Body of pancreas (tissue), 4 donors: ENCODE measurements around the gene PALM2AKAP2.

Experiments used
- POLR2A ChIP-seq, 3 donors: fragments of 450-650 bp; IDR thresholded peaks; one replicate each; pipeline ENCODE4 v1.6.1; 2016; ENCODE audit warnings: antibody characterized with exemption in 3 of 3, mild to moderate bottlenecking in 2 of 3
- TF ChIP-seq, protein P1 (sequence below), 7 experiments: fragments of 450-650 bp in 4 of 7; fragments of 200-600 bp in 3 of 7; sonication (generic) in 3 of 7; IDR thresholded peaks; one replicate each; pipeline ENCODE4 v1.5.1; 2016 to 2019; ENCODE audit warnings: antibody characterized with exemption in 7 of 7

DNA sequence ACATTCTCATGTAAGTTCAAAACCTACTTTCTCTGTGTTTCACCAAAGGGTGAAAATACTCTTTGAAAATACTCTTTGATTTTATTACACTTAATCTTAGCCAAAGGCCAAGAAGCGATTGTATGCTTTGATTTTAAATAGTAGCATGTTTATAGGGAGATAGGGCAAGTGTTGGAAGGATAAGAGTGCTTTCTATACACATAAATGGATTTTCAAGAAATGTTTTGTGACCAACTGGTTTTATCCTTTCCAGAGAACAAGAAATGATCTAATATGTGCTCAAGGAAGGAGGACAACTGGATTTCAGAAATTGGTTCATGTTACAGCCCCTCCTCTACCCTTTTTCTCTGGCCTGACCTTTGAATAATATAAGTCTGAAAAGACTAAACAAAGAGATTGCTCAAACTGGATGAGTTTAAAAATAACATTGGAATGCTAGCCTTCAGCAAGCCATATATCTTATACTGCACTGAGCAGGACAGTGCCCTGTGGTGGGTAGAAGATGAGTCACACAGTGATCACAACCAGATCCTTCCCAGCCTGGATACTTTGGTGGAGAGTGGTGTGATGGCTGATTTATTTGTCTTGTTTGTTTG, 13.1 kb downstream of the PALM2AKAP2 start:
- TF ChIP-seq, protein P1, sequence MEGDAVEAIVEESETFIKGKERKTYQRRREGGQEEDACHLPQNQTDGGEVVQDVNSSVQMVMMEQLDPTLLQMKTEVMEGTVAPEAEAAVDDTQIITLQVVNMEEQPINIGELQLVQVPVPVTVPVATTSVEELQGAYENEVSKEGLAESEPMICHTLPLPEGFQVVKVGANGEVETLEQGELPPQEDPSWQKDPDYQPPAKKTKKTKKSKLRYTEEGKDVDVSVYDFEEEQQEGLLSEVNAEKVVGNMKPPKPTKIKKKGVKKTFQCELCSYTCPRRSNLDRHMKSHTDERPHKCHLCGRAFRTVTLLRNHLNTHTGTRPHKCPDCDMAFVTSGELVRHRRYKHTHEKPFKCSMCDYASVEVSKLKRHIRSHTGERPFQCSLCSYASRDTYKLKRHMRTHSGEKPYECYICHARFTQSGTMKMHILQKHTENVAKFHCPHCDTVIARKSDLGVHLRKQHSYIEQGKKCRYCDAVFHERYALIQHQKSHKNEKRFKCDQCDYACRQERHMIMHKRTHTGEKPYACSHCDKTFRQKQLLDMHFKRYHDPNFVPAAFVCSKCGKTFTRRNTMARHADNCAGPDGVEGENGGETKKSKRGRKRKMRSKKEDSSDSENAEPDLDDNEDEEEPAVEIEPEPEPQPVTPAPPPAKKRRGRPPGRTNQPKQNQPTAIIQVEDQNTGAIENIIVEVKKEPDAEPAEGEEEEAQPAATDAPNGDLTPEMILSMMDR (IDR thresholded peaks at IDR 0.05) = no peak
- TF ChIP-seq POLR2A (IDR thresholded peaks at IDR 0.05) = no peak
